Ascending aorta (tissue), 2 donors: ENCODE data around the gene HHAT. TPM values are rescaled to one million over a fixed set of nuclear protein-coding genes. Genes with fewer than 3 reads are reported as not detected.

Experiments used
- DNase-seq, 2 donors: peaks; one replicate each; pipeline ENCODE4 v3.0.0-alpha.2; 2019; ENCODE audit warnings: low spot score in 2 of 2
- H3K27ac ChIP-seq, 2 donors: fragments of 200-600 bp; sonication (generic); one replicate each; pipeline ENCODE4 v1.5.1; 2016 to 2017; ENCODE audit warnings: mild to moderate bottlenecking in 1 of 2
- H3K27me3 ChIP-seq: fragments of 200-600 bp; sonication (generic); one replicate; pipeline ENCODE4 v1.5.1; 2017
- H3K36me3 ChIP-seq, 2 donors: fragments of 200-600 bp; sonication (generic); one replicate each; pipeline ENCODE4 v1.5.1; 2016
- H3K4me1 ChIP-seq, 2 donors: fragments of 200-600 bp; sonication (generic); one replicate each; pipeline ENCODE4 v1.5.1; 2016 to 2017; ENCODE audit warnings: mild to moderate bottlenecking in 1 of 2
- H3K4me3 ChIP-seq, 2 donors: fragments of 200-600 bp; sonication (generic); one replicate each; pipeline ENCODE4 v1.5.1; 2016 to 2017; ENCODE audit warnings: mild to moderate bottlenecking in 1 of 2
- H3K9me3 ChIP-seq, 2 donors: fragments of 200-600 bp; sonication (generic); one replicate each; pipeline ENCODE4 v1.5.1; 2016
- intact Hi-C: fragments of 100-400 bp; cut with DNase I; formaldehyde crosslinking; loops from one replicate; pipeline ENCODE4 v1.15.1; 2023
- total RNA-seq: library from RNA; depleted of rRNA; stranded (reverse); fragments of >200 nt; gene quantifications from one replicate; pipeline ENCODE4 v1.1.0, GENCODE V29; 2016
- TF ChIP-seq, protein P1 (sequence below), 3 experiments: fragments of 200-600 bp in 2 of 3; fragments of 450-650 bp in 1 of 3; sonication (generic) in 2 of 3; IDR thresholded peaks; one replicate each; pipeline ENCODE4 v1.5.1; 2016 to 2019; ENCODE audit warnings: antibody characterized with exemption in 3 of 3, mild to moderate bottlenecking in 1 of 3, moderate library complexity in 1 of 3

Gene HHAT
- total RNA-seq, 1 donor from 2014 or later, result 1.2 TPM

DNA sequence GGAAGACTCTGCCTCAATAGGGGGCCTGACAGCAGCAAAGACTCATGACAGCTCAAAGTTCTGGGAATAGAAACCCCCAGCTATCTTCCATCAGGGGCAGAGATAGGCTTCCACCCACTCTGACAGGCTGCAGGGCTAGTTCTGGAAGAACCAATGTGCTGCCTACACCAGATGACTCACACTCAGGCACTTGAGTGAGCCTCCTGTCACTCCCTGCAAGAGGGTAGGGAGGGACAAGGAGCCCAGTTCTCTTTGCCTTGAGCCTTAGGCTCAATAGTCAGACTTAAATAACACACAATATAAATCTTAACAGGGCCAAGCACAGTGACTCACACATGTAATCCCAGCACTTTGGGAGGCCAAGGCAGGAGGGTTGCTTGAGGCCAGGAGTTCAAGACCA lies 386.4 kb downstream of the HHAT start:
- H3K4me1 ChIP-seq, result no peaks in the 10 kb centered on the region
- TF ChIP-seq, protein P1, sequence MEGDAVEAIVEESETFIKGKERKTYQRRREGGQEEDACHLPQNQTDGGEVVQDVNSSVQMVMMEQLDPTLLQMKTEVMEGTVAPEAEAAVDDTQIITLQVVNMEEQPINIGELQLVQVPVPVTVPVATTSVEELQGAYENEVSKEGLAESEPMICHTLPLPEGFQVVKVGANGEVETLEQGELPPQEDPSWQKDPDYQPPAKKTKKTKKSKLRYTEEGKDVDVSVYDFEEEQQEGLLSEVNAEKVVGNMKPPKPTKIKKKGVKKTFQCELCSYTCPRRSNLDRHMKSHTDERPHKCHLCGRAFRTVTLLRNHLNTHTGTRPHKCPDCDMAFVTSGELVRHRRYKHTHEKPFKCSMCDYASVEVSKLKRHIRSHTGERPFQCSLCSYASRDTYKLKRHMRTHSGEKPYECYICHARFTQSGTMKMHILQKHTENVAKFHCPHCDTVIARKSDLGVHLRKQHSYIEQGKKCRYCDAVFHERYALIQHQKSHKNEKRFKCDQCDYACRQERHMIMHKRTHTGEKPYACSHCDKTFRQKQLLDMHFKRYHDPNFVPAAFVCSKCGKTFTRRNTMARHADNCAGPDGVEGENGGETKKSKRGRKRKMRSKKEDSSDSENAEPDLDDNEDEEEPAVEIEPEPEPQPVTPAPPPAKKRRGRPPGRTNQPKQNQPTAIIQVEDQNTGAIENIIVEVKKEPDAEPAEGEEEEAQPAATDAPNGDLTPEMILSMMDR (IDR thresholded peaks at IDR 0.05), result no peak
- intact Hi-C loops, result no loop called here
- no peaks in the 10 kb centered on the region for H3K9me3 ChIP-seq
- H3K36me3 ChIP-seq, result no peaks in the 10 kb centered on the region
- H3K27ac ChIP-seq, result no peak overlapping the region
- no peak for DNase-seq
- no peaks in the 10 kb centered on the region for H3K27me3 ChIP-seq
- H3K4me3 ChIP-seq, result no peak overlapping the region

DNA sequence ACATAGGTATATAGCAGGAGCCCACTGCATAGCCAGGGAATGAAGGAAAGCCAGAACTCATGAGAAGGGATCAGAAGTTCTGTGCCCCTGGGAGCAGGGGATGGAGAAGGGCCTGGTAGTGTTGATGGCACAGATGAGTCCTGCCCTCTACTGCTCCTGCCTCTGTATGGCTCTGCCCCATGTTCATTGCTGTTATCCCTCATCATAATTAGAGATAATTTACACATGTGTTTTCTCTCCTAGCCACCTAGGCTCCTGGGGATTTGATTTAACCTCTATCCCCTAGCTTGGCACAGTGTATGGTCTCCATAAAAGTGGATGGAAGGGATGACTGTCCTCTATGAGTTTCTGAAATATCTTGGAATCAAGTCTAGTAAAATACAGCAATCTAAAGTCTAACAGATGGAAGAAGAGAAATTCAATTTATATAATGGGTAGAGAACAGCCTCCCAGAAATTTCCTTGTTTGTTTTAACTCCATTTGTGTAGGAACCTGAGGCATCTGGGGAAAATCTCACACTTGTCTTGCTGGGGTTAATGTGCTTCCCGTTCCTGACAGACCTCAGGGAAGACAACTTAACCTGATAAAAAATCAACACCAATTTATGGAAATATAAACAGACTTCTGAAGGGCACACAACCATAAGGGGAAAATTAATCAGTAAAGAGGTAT lies 393.8 kb downstream of the HHAT start:
- Histone ChIP-seq H3K4me3 (no peak overlapping the region), H3K36me3 (no peaks in the 10 kb centered on the region), H3K9me3 (no peaks in the 10 kb centered on the region), H3K4me1 (no peaks in the 10 kb centered on the region), H3K27me3 (no peaks in the 10 kb centered on the region), H3K27ac (no peak overlapping the region)
- intact Hi-C loops, result no loop called here
- TF ChIP-seq, protein P1 (IDR thresholded peaks at IDR 0.05), result no peak
- DNase-seq, result no peak

DNA sequence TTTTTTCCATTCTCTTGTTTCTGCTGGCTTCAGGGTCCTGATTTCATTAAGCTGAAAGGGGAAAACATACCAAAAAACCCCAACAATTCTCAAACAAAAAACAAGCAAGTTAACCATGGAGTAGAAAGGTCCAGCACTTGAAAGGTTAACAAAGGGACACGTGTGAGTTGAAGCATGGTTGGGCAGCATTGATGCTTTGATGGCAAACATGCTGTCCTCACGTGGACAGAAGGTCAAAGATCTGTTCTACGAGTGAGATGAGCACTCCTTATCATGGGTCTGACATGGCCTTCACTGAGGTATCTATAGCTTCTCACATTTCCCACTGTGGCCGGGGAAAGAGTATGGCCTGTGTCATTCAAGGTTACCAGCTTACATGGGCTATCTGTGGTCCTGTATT lies 394.9 kb downstream of the HHAT start:
- no peaks in the 10 kb centered on the region for H3K27me3 ChIP-seq
- H3K4me1 ChIP-seq, result no peaks in the 10 kb centered on the region
- H3K27ac ChIP-seq, result no peak overlapping the region
- H3K36me3 ChIP-seq, result no peaks in the 10 kb centered on the region
- TF ChIP-seq, protein P1 (IDR thresholded peaks at IDR 0.05), result no peak
- no peak for DNase-seq
- H3K9me3 ChIP-seq, result no peaks in the 10 kb centered on the region
- H3K4me3 ChIP-seq, result no peak overlapping the region
- intact Hi-C loops, result no loop called here

DNA sequence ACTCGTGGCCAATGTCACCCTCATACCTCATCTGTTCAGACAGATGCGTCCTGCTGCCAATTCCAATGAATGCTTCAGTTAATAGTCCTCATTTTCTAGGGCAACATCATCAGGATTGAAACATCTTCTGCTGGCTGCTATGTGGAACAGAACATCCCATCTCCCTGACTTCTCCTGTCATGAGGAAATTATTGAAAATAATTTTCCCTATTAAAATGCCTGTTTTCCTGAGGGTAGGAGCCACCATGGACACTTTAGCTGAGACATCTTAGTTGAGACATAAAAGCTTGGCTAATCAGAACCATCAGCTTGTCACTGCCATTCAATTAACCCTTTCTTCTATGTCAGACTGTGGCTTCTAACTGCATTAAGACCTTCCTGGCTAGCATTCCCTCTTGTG lies 396.1 kb downstream of the HHAT start:
- Histone ChIP-seq H3K9me3 (no peaks in the 10 kb centered on the region), H3K4me1 (no peaks in the 10 kb centered on the region), H3K27ac (no peak overlapping the region), H3K36me3 (no peaks in the 10 kb centered on the region), H3K4me3 (no peak overlapping the region), H3K27me3 (no peaks in the 10 kb centered on the region)
- intact Hi-C loops, result no loop called here
- DNase-seq, result no peak
- TF ChIP-seq, protein P1 (IDR thresholded peaks at IDR 0.05), result no peak

Other genes with a start within 250 kb of the HHAT start
- 4.0 TPM for gene SERTAD4, start 96.1 kb upstream of the HHAT start, total RNA-seq